ENCODE measurements around the gene NTM.

NTM gene

GRCh38 chr11:131744847-131745246 is 374.4 kb downstream of the NTM start:
- TF ChIP-seq ZFX (IDR thresholded peaks at IDR 0.05; ENCODE audit: borderline replicate concordance), result no peak
- H3K27ac ChIP-seq, result no peak overlapping the region

GRCh38 chr11:131745405-131745804 is 375.0 kb downstream of the NTM start:
- H3K27ac ChIP-seq, result no peak overlapping the region
- no peak for TF ChIP-seq CTCF (IDR thresholded peaks at IDR 0.05)
- TF ChIP-seq ZFX (IDR thresholded peaks at IDR 0.05; ENCODE audit: borderline replicate concordance), result no peak

GRCh38 chr11:131746201-131746600 is 375.8 kb downstream of the NTM start:
- no peak for TF ChIP-seq ZFX (IDR thresholded peaks at IDR 0.05; ENCODE audit: borderline replicate concordance)
- TF ChIP-seq CTCF (IDR thresholded peaks at IDR 0.05), result no peak
- H3K27ac ChIP-seq, result no peak overlapping the region

- TF ChIP-seq CTCF (IDR thresholded peaks at IDR 0.05), result peak; percentile 87
- no peak for TF ChIP-seq ZFX (IDR thresholded peaks at IDR 0.05; ENCODE audit: borderline replicate concordance)
- no peak overlapping the region for H3K27ac ChIP-seq
Observed at GRCh38 chr11:131748151-131749050, 378.0 kb downstream of the NTM start.

GRCh38 chr11:131749101-131749500 is 378.7 kb downstream of the NTM start:
- no peak for TF ChIP-seq CTCF (IDR thresholded peaks at IDR 0.05)
- TF ChIP-seq ZFX (IDR thresholded peaks at IDR 0.05; ENCODE audit: borderline replicate concordance), result no peak
- no peak overlapping the region for H3K27ac ChIP-seq

GRCh38 chr11:131750152-131750551 is 379.7 kb downstream of the NTM start:
- no peak overlapping the region for H3K27ac ChIP-seq
- TF ChIP-seq ZFX (IDR thresholded peaks at IDR 0.05; ENCODE audit: borderline replicate concordance) (no peak), CTCF (IDR thresholded peaks at IDR 0.05) (no peak)

- no peak for TF ChIP-seq CTCF (IDR thresholded peaks at IDR 0.05)
- TF ChIP-seq ZFX (IDR thresholded peaks at IDR 0.05; ENCODE audit: borderline replicate concordance), result no peak
- no peak overlapping the region for H3K27ac ChIP-seq
Observed at GRCh38 chr11:131750692-131751091, 380.3 kb downstream of the NTM start.
